HG03064 (cell line): ENCODE results near the gene DNAJB9.
"Not testable (repeated sequence)": the region's sequence is repeated elsewhere in the genome, so short reads cannot be mapped to it uniquely, and the experiment has no call there.

ENCODE experiments used
- ATAC-seq: cut with Tn5 transposase; IDR thresholded peaks from one replicate; pipeline ENCODE4 v1.9.1; 2021; ENCODE audit warnings: low read depth; ENCODE audit not compliant: unreplicated experiment

DNAJB9 gene

DNA sequence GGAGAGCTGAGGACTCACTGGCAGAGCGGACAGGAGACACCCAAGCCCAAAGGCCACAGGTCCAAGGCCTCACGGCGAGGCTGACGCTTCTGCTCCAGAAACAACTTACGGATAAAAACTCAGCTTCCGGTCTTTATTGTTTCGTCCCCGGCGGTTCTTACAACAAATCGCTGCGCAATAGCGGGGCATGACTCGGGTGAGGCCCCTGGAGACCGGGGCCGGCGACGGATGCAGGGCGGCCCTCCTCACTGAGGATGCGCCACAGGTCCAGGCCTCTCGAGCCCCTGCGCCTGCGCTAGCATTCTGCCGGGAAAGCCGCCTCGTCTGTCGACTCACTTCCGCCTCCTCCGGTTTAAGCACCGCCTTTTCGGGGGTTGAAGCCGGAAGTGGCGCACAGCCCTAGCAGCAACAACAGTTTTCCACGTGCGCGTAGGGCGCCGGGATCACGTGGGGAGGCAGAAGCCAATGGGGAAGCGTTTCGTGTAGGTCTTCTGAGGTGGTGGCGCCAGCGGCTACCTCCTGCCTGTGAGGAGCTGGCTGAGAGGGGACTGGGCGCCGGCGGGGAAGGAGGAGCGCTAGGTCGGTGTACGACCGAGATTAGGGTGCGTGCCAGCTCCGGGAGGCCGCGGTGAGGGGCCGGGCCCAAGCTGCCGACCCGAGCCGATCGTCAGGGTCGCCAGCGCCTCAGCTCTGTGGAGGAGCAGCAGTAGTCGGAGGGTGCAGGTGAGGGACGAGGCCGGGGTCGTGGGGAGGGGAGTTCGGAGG is at the start of gene DNAJB9, which contains the start of gene THAP5:
TSS of gene DNAJB9 (plus strand) at position 494 of the 765 bp plus-strand sequence. CDS start 1,853 bp downstream, outside the sequence.
TSS of gene THAP5 (minus strand) at position 326 of the 765 bp plus-strand sequence. CDS start at position 189, 137 bp downstream.
- ATAC-seq: peak; percentile 95

DNA sequence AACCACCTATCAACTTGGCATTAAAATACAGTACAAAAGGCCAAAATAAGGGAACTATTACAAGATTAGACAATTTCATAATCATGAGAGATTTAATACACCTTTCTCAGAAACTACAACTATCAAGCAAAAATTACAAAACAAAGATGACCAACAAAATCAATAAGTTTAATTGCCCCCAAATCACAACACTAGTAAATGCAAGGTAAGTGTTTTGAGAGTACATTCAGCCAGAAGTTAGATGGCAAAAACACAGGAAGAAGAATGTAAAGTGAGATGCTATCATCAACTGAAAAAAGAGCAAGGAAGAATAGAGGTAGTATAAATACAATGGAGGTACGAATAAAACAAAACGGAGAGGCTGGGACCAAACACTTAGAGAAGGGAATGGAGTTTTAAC is 46.9 kb upstream of the DNAJB9 start:
- no peak for ATAC-seq

DNA sequence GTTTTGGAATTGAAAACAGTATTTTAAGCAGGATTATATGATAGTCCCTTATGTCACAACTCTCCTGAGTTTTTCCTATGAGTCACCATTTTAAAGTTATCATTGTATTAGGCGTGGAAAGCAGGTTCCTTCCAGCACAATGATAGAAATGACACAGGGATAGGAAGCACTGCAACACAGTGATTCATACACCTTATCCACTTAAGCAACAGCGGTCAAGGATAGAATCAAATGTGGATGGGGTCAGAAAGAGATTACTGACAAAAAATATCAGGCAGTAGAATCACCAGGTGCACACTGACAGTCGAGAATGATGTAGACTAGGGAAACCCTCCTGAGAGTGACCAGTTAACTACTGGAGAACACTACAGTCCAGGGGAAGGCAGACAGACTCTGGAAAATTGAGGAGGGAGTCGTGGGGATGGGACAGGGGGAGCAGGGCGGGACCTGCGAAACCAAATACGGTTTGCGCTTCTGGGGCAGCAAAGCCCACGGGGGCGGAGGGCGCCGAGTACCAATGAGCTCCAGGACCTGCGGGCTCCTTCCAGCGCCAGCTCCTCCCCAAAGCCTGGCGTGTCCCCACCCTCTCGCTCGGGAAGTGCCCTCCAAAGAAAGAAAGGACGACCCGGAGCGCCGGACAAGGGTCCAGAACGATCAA is 44.2 kb upstream of the DNAJB9 start:
- ATAC-seq: peak; percentile 56

DNA sequence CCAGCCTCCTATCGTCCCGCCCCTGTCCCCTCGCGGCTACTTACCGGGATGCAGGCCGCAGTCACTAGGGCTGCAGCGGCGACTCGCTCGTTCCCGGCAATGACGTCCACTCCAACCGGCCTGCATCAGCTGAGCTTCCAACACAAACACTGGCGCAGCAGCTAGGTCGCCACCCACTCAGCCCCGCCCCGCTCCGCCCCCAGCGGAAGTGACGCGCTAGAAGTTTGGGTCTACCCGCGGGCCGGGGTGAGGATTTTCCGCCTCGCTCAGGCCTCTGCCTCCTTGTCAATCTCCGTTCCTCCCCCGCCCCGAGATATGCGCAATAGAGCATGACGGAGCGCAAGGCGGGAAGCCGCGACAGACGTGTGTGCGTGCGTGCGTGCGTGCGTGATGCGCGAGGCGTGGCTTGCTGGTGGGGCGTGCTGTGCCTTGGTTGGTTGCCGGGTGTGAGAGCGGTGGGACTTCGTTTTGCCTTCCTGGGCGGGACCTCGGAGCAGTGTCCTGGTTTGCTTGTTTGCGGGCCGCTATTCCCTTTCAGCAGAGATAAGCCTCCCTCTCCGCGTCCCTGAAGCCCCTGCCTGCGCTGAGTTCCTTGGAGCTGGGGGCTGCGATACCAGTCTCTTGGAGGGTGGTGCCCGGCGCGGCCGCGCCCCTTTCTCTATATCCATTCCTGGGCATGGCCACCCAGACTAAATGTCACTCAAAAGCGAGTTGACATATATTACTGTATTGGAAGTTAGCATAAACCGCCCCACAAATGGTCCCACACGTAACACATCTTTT is 43.5 kb upstream of the DNAJB9 start, which contains the start of gene PNPLA8:
TSS of gene PNPLA8 (minus strand) at position 151 of the 783 bp plus-strand sequence. CDS start 10,644 bp downstream, outside the sequence.
- peak; percentile 94 for ATAC-seq

DNA sequence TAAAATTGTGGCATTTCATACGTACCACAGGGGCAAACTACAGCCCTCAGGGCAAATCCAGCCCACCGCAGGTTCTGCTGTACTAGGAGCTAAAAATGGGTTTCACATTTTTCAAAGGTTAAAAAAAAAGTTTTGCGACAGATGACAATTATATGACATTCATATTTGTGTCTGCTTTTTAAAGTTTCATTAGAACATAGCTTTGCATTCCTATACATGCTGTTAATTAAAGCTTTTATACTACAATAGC is 43.0 kb upstream of the DNAJB9 start:
- no peak for ATAC-seq

DNA sequence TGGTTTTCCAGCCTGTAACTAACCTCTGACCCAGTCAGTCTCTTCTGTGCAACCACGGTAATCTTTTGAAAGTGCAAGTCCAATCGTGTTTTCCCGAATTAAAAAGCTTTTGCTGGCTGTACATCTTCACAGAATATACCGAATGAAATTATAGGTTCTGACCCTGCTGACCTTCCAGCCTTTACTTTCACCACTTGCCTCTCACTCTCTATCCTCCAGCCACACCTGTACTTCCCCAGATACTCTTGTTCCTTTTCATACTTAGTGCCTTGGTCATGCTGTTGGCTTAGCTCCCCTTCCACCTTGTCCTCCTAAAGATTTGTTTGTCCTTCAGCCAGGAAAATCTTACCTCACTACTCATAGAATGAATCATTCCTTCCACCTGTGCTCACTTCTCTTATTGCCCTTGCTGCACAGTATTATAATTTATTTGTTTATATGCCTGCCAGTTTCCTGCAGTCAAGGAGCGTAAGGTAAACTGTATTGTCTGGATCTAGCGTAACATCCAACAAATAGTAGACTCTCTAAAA is 41.4 kb upstream of the DNAJB9 start:
- ATAC-seq: no peak

DNA sequence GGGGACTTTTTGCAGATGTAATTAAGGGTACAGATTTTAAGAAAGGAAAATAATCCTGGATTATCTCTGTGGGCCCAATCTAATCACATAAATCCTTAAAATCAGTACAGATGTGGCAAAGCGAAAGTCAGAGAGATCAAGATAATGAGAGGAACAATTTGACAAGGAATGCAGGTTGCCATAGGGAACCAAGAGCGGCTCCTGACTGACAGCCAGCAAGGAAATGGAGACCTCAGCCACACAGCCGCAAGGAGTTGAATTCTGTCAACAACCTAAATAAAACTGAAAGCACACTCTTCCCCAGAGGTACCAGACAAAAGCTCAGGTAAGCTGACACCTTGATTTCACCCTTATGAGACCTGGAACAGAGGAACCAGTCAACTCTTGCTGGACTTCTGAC is 40.3 kb upstream of the DNAJB9 start:
- no peak for ATAC-seq

DNA sequence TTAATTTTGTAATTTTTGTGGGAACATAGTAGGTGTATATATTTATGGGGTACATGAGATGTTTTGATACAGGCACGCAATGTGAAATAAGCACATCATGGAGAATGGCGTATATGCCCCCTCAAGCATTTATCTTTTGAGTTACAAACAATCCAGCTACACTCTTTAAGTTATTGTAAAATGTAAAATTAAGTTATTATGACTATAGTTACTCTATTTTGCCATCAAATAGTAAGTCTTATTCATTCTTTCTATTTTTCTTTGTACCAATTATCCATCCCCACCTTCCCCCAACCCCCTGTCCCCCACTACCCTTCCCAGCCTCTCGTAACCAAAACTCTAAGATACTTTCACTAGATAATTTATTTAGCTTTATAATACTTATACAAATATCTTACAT is 36.0 kb upstream of the DNAJB9 start:
- ATAC-seq: no peak

DNA sequence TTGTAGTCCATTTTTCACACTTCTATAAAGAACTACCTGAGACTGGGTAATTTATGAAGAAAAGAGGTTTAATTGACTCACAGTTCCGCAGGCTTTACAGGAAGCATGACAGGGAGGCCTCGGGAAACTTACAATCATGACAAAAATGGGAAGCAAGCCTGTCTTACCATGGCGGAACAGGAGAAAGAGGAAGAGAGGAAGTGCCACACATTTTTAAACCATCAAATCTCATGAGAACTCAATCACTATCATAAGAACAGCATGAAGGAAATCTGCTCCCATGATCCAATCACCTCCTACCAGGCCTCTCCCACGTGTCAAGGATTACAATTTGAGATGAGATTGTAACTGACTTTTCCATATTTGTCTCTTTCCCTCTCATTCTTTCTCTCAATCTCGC is 34.4 kb upstream of the DNAJB9 start:
- ATAC-seq: no peak

DNA sequence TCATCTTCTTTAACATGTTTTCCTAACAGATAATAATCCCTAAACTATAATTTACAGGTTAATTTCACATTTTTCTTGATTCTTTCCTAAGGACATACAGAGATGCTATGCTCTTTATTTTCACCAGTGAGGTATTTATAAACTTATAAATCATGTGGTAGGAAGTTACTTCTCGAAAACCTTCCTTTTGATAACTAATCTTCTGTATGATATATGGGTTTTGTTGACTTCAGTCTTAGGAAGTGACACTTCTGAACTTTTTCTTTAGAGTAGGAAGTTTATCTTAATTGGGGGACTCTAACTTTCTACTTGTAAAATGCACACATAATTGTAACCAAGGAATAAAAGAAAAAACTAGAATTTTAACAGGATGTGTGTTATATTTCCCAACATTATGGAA is 33.9 kb upstream of the DNAJB9 start:
- ATAC-seq: no peak

DNA sequence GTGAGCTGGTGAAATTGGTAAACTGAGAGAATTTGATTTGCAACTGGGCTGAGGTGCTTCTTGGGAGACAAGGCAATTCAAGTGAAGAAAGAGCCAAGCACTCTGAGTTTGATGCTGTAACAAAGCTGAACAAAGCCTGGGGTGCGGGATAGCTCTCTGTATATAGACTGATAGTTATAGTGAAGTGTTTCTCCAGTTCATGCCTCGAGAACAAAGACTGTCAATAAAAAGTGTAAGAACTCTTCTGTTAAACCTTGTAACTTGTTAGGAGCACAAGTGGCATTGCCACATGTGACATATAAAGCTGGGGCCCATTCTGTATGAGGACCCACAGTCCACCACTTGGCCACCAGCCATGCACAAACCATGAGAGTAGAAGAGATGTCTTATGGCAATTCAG is 32.4 kb upstream of the DNAJB9 start:
- ATAC-seq: no peak

DNA sequence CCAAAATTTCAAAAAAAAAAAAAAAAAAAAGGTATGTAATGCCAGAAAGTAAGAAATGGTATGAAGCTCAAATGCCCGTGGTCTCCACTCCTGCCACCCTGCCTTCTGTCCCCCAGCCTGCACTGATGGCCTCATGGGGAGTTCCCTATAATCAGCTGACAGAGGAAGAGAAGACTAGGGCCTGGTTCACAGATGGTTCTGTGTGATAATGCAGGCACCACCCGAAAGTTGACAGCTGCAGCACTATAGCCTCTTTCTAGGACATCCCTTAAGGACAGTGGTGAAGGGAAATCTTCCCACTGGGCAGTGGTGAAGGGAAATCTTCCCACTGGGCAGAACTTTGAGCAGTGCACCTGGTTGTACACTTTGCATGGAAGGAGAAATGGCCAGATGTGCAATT is 31.4 kb upstream of the DNAJB9 start:
- not testable (repeated sequence) for ATAC-seq

DNA sequence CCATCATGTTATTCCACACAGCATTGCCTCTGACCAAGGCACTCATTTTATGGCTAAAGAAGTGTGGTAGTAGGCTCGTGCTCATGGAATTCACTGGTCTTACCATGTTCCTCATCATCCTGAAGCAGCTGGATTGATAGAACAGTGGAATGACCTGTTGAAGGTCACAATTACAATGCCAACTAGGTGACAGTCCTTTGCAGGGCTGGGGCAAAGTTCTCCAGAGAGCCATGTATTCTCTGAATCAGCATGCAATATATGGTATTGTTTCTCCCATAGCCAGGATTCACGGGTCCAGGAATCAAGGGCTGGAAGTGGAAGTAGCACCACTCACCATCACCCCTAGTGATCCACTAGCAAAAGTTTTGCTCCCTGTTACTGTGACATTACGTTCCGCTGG is 31.0 kb upstream of the DNAJB9 start:
- not testable (repeated sequence) for ATAC-seq

DNA sequence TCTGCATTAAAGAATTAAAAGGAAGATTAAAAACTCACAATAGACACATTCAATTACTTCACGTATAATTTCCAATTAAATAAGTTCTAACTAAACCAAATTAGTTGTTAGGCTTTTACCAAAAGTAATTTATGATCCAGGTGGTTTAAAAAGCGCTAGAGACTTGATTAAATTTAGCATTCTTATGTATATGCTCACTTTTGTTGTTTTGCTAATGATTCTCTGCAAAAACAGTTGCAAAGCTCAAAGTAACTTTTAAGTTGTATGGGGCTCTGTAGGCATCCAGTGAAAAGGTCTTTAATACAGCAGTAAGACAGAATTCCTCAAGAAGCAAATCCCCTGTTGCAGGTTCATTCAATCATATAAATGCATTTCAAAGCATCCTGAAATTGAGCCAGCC is 28.2 kb upstream of the DNAJB9 start:
- ATAC-seq: no peak

DNA sequence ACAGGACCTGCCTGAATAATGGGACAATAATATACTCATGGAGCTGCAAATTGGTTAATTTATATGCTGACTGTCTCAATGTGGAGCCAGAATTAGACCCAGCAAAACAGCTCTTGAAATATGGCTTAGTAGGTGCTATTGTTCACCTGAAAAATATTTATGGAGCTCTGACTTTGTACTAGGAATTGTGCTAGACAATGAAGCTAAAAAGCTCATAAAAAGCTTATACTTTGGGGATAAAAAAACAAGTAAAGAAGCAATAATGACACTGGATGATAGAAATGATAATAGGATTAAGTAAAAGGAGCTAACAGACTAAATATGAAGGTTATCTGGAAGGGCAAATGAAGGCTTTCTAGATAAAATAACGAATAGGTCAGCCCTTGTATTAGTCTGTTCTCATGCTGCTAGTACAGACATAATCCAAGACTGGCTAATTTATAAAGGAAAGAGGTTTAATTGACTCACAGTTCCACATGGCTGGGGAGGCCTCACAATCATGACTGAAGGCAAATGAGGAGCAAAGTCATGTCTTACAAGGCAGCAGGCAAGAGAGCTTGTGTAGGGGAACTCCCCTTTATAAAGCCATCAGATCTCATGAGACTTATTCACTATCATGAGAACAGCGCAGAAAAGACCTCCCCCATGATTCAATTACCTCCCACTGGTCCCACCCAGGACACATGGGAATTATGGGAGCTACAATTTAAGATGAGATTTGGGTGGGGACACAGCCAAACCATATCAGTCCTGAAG is 21.4 kb upstream of the DNAJB9 start:
- not testable (repeated sequence) for ATAC-seq

DNA sequence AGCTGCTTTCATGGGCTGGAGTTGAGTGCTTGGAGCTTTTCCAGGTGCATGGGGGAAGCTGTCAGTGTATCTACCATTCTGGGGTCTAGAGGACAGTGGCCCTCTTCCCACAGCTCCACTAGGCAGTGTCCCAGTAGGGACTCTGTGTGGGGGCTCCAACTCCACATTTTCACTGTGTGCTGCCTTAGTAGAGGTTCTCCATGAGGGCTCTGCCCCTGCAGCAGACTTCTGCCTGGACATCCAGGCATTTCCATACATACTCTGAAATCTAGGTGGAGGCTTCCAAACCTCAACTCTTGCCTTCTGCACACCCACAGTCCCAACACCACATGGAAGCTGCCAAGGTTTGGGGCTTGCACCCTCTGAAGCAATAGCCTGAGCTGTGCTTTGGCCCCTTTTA is 13.0 kb upstream of the DNAJB9 start:
- not testable (repeated sequence) for ATAC-seq

DNA sequence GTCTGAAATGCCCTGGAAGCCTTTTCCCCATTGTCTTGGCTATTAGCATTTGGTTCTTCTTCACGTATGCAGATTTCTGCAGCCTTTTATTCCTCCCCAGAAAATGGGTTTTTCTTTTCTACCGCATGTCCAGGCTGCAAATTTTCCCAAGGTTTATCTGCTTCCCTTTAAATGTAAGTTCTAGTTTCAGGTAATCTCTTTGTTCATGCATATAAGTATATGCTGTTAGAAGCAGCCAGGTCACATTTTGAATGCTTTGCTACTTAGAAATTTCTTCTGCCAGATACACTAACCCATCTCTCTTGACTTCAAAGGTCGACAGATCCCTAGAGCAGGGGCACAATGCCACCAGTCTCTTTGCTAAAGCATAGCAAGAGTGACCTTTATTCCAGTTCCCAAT is 12.5 kb upstream of the DNAJB9 start:
- no peak for ATAC-seq

DNA sequence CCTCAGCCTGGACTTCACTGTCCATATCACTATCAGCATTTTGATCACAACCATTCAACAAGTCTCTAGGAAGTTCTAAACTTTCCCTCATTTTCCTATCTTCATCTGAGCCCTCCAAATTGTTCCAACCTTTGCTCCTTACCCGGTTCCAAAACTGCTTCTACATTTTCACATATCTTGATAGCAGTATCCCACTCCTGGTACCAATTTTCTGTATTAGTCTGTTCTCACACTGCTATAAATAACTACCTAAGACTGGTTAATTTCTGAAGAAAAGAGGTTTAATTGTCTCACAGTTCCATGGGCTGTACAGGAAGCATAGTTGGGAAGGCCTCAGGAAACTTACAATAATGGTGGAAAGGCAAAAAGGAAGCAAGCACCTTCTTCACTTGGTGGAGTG is 12.1 kb upstream of the DNAJB9 start:
- ATAC-seq: no peak

DNA sequence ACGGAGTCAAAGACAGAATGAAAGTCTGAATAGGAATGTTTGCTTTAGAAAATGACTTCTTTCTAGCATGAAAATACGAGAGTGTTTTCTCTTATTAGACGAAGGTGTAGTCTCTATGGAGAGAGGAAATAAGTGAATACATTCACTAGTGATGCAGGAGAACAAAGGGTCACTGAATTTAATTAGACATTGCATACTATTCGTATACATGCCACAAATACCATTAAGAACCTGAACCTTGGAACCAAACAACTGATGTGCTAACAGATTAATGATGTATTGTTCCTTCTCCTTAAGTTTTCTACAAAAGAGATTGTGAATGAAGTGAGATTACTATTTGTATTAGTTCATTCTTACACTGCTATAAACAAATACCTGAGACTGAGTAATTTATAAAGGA is 10.4 kb upstream of the DNAJB9 start:
- ATAC-seq: no peak

DNA sequence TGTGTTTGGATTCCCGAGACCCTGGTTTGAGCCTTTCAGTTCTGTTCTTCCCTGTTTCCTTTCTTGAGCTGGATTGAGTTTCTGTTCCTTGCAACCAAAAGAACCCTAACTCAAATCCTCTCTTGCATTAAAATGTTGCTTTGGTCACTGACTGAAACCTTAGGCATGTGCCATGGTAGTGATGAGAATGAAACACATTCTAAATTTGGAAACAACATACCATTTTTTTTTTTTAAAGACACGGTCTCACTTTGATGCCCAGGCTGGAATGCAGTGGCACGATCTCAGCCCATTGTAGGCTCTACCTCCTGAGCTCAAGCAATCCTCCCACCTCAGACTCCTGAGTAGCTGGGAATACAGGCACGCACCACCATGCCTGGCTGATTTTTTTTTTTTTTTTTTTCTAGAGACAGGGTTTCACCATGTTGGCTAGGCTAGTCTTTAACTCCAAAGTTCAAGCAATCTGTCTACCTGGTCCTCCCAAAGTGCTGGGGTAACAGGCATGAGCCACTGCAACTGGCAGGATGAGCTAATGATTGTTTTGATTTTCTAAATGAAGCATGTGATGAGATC is 8.5 kb upstream of the DNAJB9 start:
- no peak for ATAC-seq
